ENCODE data around the gene NUDC. TPM values are rescaled to one million over a fixed set of nuclear protein-coding genes. Genes with fewer than 3 reads are reported as not detected.

NUDC gene
- polyA plus RNA-seq, 1 experiment, result 54.1 TPM

GRCh38 chr1:26915204-26915842 is 6.2 kb upstream of the NUDC start:
- no peak for DNase-seq (ENCODE audit: low read depth, low spot score)

GRCh38 chr1:26921126-26921539 is 410 bp upstream of the NUDC start:
- Histone ChIP-seq H3K9me3 (ENCODE audit: control insufficient read depth, insufficient read depth, low read length) (peaks cover 3% of the 10 kb centered on the region; the same call in 1 of the 2 replicates), H3K27ac (ENCODE audit: low read depth, low read length) (peak overlapping the region; percentile 31), H3K27me3 (ENCODE audit: control insufficient read depth, insufficient read depth, low read length) (no peaks in the 10 kb centered on the region), H3K4me3 (ENCODE audit: low read depth, low read length) (peak overlapping the region; percentile 54)
- TF ChIP-seq CTCF (IDR thresholded peaks at IDR 0.05; ENCODE audit: low read depth, low read length), result no peak
- ChIA-PET CTCF (no interaction called here), POLR2A (interaction anchor here (1.2 kb wide), 1 partner anchor 41 kb away, joined by 4 read pairs; no protein-coding TSS in a partner anchor)
- no peak for DNase-seq (ENCODE audit: low read depth, low spot score)

More at GRCh38 chr1:26915204-26915842, 6.2 kb upstream of the NUDC start:
- Histone ChIP-seq H3K27me3 (ENCODE audit: control insufficient read depth, insufficient read depth, low read length) (peaks cover 8% of the 10 kb centered on the region), H3K27ac (ENCODE audit: low read depth, low read length) (no peak overlapping the region), H3K9me3 (ENCODE audit: control insufficient read depth, insufficient read depth, low read length) (no peaks in the 10 kb centered on the region), H3K4me3 (ENCODE audit: low read depth, low read length) (no peak overlapping the region)
- ChIA-PET POLR2A (no interaction called here), CTCF (no interaction called here)
- no peak for TF ChIP-seq CTCF (IDR thresholded peaks at IDR 0.05; ENCODE audit: low read depth, low read length)

- H3K27ac ChIP-seq (ENCODE audit: low read depth, low read length), result no peak overlapping the region
- ChIA-PET CTCF (no interaction called here), POLR2A (interaction anchor here (0.6 to 1.2 kb wide), 2 partner anchors 39 to 86 kb away, joined by 3 to 4 read pairs; no protein-coding TSS in a partner anchor)
- H3K27me3 ChIP-seq (ENCODE audit: control insufficient read depth, insufficient read depth, low read length), result no peaks in the 10 kb centered on the region
- no peak for TF ChIP-seq CTCF (IDR thresholded peaks at IDR 0.05; ENCODE audit: low read depth, low read length)
- peaks cover 3% of the 10 kb centered on the region; the same call in 1 of the 2 replicates for H3K9me3 ChIP-seq (ENCODE audit: control insufficient read depth, insufficient read depth, low read length)
- peak overlapping the region; percentile 86 for H3K4me3 ChIP-seq (ENCODE audit: low read depth, low read length)
- DNase-seq (ENCODE audit: low read depth, low spot score), result no peak
These were observed 837 bp downstream of the NUDC start for GRCh38 chr1:26922431-26922729.

- no peak for DNase-seq (ENCODE audit: low read depth, low spot score)
- no peak for TF ChIP-seq CTCF (IDR thresholded peaks at IDR 0.05; ENCODE audit: low read depth, low read length)
- Histone ChIP-seq H3K4me3 (ENCODE audit: low read depth, low read length) (peak overlapping the region; percentile 86), H3K27me3 (ENCODE audit: control insufficient read depth, insufficient read depth, low read length) (no peaks in the 10 kb centered on the region), H3K27ac (ENCODE audit: low read depth, low read length) (no peak overlapping the region), H3K9me3 (ENCODE audit: control insufficient read depth, insufficient read depth, low read length) (peaks cover 3% of the 10 kb centered on the region; the same call in 1 of the 2 replicates)
- ChIA-PET CTCF (no interaction called here), POLR2A (no interaction called here)
These were observed 1.4 kb downstream of the NUDC start for GRCh38 chr1:26922901-26923300.

GRCh38 chr1:26923711-26924110 is 2.2 kb downstream of the NUDC start:
- POLR2A ChIA-PET, result interaction anchor here (0.6 to 1.0 kb wide), 2 partner anchors 21 to 23 kb away, joined by 3 read pairs; partner anchors contain the start of gene GPATCH3
- Histone ChIP-seq H3K27ac (ENCODE audit: low read depth, low read length) (no peak overlapping the region), H3K27me3 (ENCODE audit: control insufficient read depth, insufficient read depth, low read length) (no peaks in the 10 kb centered on the region)

More at GRCh38 chr1:26923711-26924110, 2.2 kb downstream of the NUDC start:
- TF ChIP-seq CTCF (IDR thresholded peaks at IDR 0.05; ENCODE audit: low read depth, low read length), result no peak
- no peak for DNase-seq (ENCODE audit: low read depth, low spot score)
- no peak overlapping the region for H3K4me3 ChIP-seq (ENCODE audit: low read depth, low read length)
- H3K9me3 ChIP-seq (ENCODE audit: control insufficient read depth, insufficient read depth, low read length), result peaks cover 3% of the 10 kb centered on the region; the same call in 1 of the 2 replicates
- CTCF ChIA-PET, result interaction anchor here (0.9 kb wide), 1 partner anchor 37 kb away, joined by 3 read pairs; no protein-coding TSS in a partner anchor

Measured in AG04450 (cell line).